Brain pericyte (primary cell): ENCODE measurements around the gene SYNJ2BP.

Experiments used
- DNase-seq: peaks from one replicate; pipeline ENCODE4 v3.0.0-alpha.2; 2012; ENCODE audit warnings: low read depth, low spot score

SYNJ2BP gene

GRCh38 chr14:70392676-70393075 is 24.2 kb downstream of the SYNJ2BP start:
- no peak for DNase-seq

GRCh38 chr14:70391493-70392391 is 25.1 kb downstream of the SYNJ2BP start:
- DNase-seq = no peak

GRCh38 chr14:70382536-70382935 is 34.4 kb downstream of the SYNJ2BP start:
- no peak for DNase-seq

- no peak for DNase-seq
Measured at GRCh38 chr14:70380824-70381223, 36.1 kb downstream of the SYNJ2BP start.

GRCh38 chr14:70378696-70379095 is 38.2 kb downstream of the SYNJ2BP start:
- DNase-seq = no peak
